ENCODE measurements around the gene HNRNPUL2.
A peak's percentile ranks its signal among the peaks of the same experiment; 100 is the strongest.

- no peak for TF ChIP-seq TAF1 (IDR thresholded peaks at IDR 0.05; ENCODE audit: borderline replicate concordance, low read depth, low read length)
- no peak for TF ChIP-seq POLR2AphosphoS5 (IDR thresholded peaks at IDR 0.05; ENCODE audit: low read length)
- TF ChIP-seq POLR2A (IDR thresholded peaks at IDR 0.05; ENCODE audit: low read depth, low read length): no peak
- TF ChIP-seq CTCF (IDR thresholded peaks at IDR 0.05 in 2 of 3, conservative IDR thresholded peaks at IDR 0.05 in 1 of 3; ENCODE audit: control insufficient read depth in 2 of 3, extremely low read depth in 1 of 3, insufficient read depth in 1 of 3, low read depth in 3 of 3, low read length in 3 of 3): peak; percentile 63 to 69 (median 65)
- no peak for TF ChIP-seq HDGF (IDR thresholded peaks at IDR 0.05)
- TF ChIP-seq NFYB (IDR thresholded peaks at IDR 0.05; ENCODE audit: insufficient read depth, low read depth, low read length): no peak
- TF ChIP-seq REST (IDR thresholded peaks at IDR 0.05; ENCODE audit: low read depth, low read length): no peak
- peak; percentile 64 for TF ChIP-seq RAD21 (IDR thresholded peaks at IDR 0.05; ENCODE audit: insufficient read depth, low read depth, low read length)
- TF ChIP-seq MAX (IDR thresholded peaks at IDR 0.05; ENCODE audit: low read depth, low read length): no peak
Observed at GRCh38 chr11:62680825-62681240, 46.4 kb downstream of the HNRNPUL2 start.

All from GM12878 (cell line).